B cell (primary cell): ENCODE data around the gene DCAF8L2. TPM values are rescaled to one million over a fixed set of nuclear protein-coding genes. Genes with fewer than 3 reads are reported as not detected.
"Not testable (repeated sequence)": the region's sequence is repeated elsewhere in the genome, so short reads cannot be mapped to it uniquely, and the experiment has no call there.

ENCODE experiments used
- ATAC-seq: fragments of 200-7000 bp; cut with Tn5 transposase; one replicate; pipeline ENCODE4 v1.10.0; 2021; ENCODE audit warnings: low read depth, mild to moderate bottlenecking, moderate number of reproducible peaks, moderate library complexity
- CTCF ChIA-PET: fragments of 350-600 bp; sonication (Branson Sonifier 250); formaldehyde crosslinking; loops from one replicate; lab custom pipeline; 2021; ENCODE audit warnings: antibody characterized with exemption, inconsistent platforms; lab: Charles Lee
- POLR2A ChIA-PET: fragments of 350-600 bp; sonication (Branson Sonifier 250); formaldehyde crosslinking; loops from one replicate; lab custom pipeline; 2021; ENCODE audit warnings: antibody characterized with exemption; lab: Charles Lee
- DNase-seq: peaks from one replicate; pipeline ENCODE4 v3.0.0; 2013
- H2AFZ ChIP-seq: 2 replicates; pipeline ENCODE4 v1.6.1; 2012; ENCODE audit warnings: mild to moderate bottlenecking, low read depth, low read length; ENCODE audit not compliant: insufficient read depth, poor library complexity, severe bottlenecking
- H3K27ac ChIP-seq, 2 donors: 1 replicate in 1 of 2; 2 replicates in 1 of 2; pipeline ENCODE4 v1.5.1; 2012 to 2013; ENCODE audit warnings: low read length in 2 of 2, mild to moderate bottlenecking in 2 of 2, moderate library complexity in 1 of 2
- H3K27me3 ChIP-seq, 4 experiments: fragments of 200-600 bp in 1 of 4; sonication (generic) in 1 of 4; replicated peaks in 1 of 4; 1 replicate in 2 of 4; 2 replicates in 2 of 4; pipeline versions ENCODE4 v1.6.1 to v1.7.0; 2013 to 2016; ENCODE audit warnings: low read length in 3 of 4, mild to moderate bottlenecking in 2 of 4, mixed read lengths in 1 of 4, moderate library complexity in 1 of 4; ENCODE audit not compliant: insufficient read depth in 4 of 4, control insufficient read depth in 3 of 4; ENCODE audit errors: control extremely low read depth in 1 of 4
- H3K36me3 ChIP-seq, 2 experiments: replicated peaks in 1 of 2; 1 replicate in 1 of 2; 2 replicates in 1 of 2; pipeline versions ENCODE4 v1.6.1 to v1.7.1; 2013; ENCODE audit warnings: low read length in 1 of 2; ENCODE audit not compliant: insufficient read depth in 2 of 2, control insufficient read depth in 1 of 2; ENCODE audit errors: control extremely low read depth in 1 of 2, extremely low read depth in 1 of 2
- H3K4me1 ChIP-seq, 2 donors: fragments of 200-600 bp in 1 of 2; sonication (generic) in 1 of 2; 1 replicate in 1 of 2; 2 replicates in 1 of 2; pipeline versions ENCODE4 v1.5.1 to v1.6.1; 2013 to 2017; ENCODE audit warnings: low read length in 2 of 2; ENCODE audit not compliant: control insufficient read depth in 2 of 2, insufficient read depth in 2 of 2
- H3K4me2 ChIP-seq: replicated peaks from 2 replicates; pipeline ENCODE3; 2012; ENCODE audit warnings: mild to moderate bottlenecking, low read depth, low read length; ENCODE audit not compliant: poor library complexity, severe bottlenecking
- H3K4me3 ChIP-seq, 5 experiments: fragments of 200-600 bp in 1 of 5; sonication (generic) in 1 of 5; 1 replicate in 3 of 5; 2 replicates in 2 of 5; pipeline versions ENCODE4 v1.5.1 to v1.7.0; 2011 to 2016; ENCODE audit warnings: low read length in 4 of 5, mild to moderate bottlenecking in 4 of 5, low read depth in 2 of 5, control low read depth in 1 of 5, moderate library complexity in 1 of 5; ENCODE audit not compliant: insufficient read depth in 1 of 5; ENCODE audit errors: control extremely low read depth in 1 of 5, extremely low read depth in 1 of 5
- H3K79me2 ChIP-seq: fragments of 200-600 bp; sonication (generic); one replicate; pipeline ENCODE4 v1.6.0; 2016; ENCODE audit warnings: low read length; ENCODE audit not compliant: control insufficient read depth, insufficient read depth
- H3K9ac ChIP-seq: fragments of 200-600 bp; sonication (generic); 2 replicates; pipeline ENCODE4 v1.6.1; 2017; ENCODE audit warnings: mild to moderate bottlenecking, low read length, moderate library complexity
- H3K9me3 ChIP-seq, 3 donors: one replicate each; pipeline versions ENCODE4 v1.6.1 to v1.7.1; 2013; ENCODE audit warnings: low read length in 2 of 3; ENCODE audit not compliant: control insufficient read depth in 2 of 3, insufficient read depth in 1 of 3; ENCODE audit errors: control extremely low read depth in 1 of 3
- H4K20me1 ChIP-seq: 2 replicates; pipeline ENCODE4 v1.6.0; 2012; ENCODE audit warnings: mild to moderate bottlenecking, low read length; ENCODE audit not compliant: insufficient read depth, control insufficient read depth, poor library complexity, severe bottlenecking
- H3K27ac Mint-ChIP-seq: one replicate; pipeline ENCODE4 v1.8.0; 2021; ENCODE audit warnings: mixed read lengths
- H3K27me3 Mint-ChIP-seq: one replicate; pipeline ENCODE4 v1.8.0; 2021; ENCODE audit warnings: mixed read lengths
- H3K4me1 Mint-ChIP-seq: one replicate; pipeline ENCODE4 v1.8.0; 2021; ENCODE audit warnings: mixed read lengths
- H3K4me3 Mint-ChIP-seq: one replicate; pipeline ENCODE4 v1.8.0; 2021; ENCODE audit warnings: mixed read lengths
- H3K9me3 Mint-ChIP-seq: one replicate; pipeline ENCODE4 v1.8.0; 2022; ENCODE audit warnings: mixed read lengths; ENCODE audit not compliant: insufficient read depth
- EZH2 ChIP-seq: IDR thresholded peaks from 2 replicates; pipeline ENCODE4 v1.6.1; 2012; ENCODE audit warnings: borderline replicate concordance, low read depth, mild to moderate bottlenecking, moderate library complexity, low read length; ENCODE audit not compliant: insufficient read depth, poor library complexity, severe bottlenecking
- WGBS: methylation state at CpG from one replicate; pipeline ENCODE4 v1.1.5; 2013; ENCODE audit warnings: missing lambda C conversion rate; ENCODE audit not compliant: insufficient coverage; 5-methylcytosine and 5-hydroxymethylcytosine counted together
- intact Hi-C: fragments of 100-400 bp; cut with micrococcal nuclease; formaldehyde crosslinking; loops from one replicate; pipeline ENCODE4 v1.10.0; 2022
- polyA plus RNA-seq: library from polyadenylated mRNA; depleted of rRNA; stranded (reverse); fragments of >200 nt; gene quantifications from 2 replicates; pipeline ENCODE4 v1.2.3, GENCODE V29; 2012
- total RNA-seq, 2 donors: library from RNA; stranded (reverse); fragments of 120-200 nt in 1 of 2; gene quantifications; 1 replicate in 1 of 2; 2 replicates in 1 of 2; pipeline versions ENCODE4 v1.2.3 to v1.2.4, GENCODE V29; 2013 to 2022
- TF ChIP-seq, protein P1 (sequence below): fragments of 200-600 bp; IDR thresholded peaks from one replicate; pipeline ENCODE4 v1.8.0; 2022; ENCODE audit warnings: antibody characterized with exemption, mild to moderate bottlenecking

Gene DCAF8L2
- total and polyA plus RNA-seq, 2 donors (not counting 1 experiment from before 2014, with no cell fraction given) = not detected

DNA sequence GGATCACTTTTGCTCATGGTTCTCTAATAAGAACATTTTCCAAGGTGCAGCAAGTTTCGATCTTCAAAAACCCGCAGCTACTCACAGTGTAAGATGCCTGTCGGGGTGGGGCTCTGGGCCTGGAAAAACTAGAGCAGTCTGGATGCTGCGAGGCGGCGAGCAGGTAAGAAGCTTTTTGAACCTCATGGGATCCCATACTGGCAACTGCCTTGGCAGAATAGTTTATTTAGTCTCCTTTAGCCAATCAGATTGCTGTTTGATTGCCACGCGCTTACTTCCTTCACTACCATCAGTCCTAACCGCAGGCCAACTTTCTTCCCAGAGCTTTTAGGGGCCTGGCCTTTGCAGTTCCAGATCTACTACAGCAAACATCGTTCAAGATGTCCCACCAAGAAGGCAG lies 156.4 kb downstream of the DCAF8L2 start:
- H3K4me1 ChIP-seq = no peaks in the 10 kb centered on the region
- no peak overlapping the region for H3K4me3 Mint-ChIP-seq
- H3K9me3 Mint-ChIP-seq = no peaks in the 10 kb centered on the region
- no peak overlapping the region for H3K4me3 ChIP-seq
- CTCF ChIA-PET = no interaction called here
- H3K9me3 ChIP-seq = peaks cover 0 to 4% (median 0%) of the 10 kb centered on the region in 3 donors
- DNase-seq (no peak), ATAC-seq (no peak)
- H3K36me3 ChIP-seq = no peaks in the 10 kb centered on the region
- H3K9ac ChIP-seq = no peak overlapping the region
- no peak overlapping the region for H3K27ac ChIP-seq
- no peaks in the 10 kb centered on the region for H3K79me2 ChIP-seq
- no peaks in the 10 kb centered on the region for H4K20me1 ChIP-seq
- H3K4me1 Mint-ChIP-seq = no peaks in the 10 kb centered on the region
- intact Hi-C loops = no loop called here
- POLR2A ChIA-PET = no interaction called here
- H3K27ac Mint-ChIP-seq = no peak overlapping the region
- H3K4me2 ChIP-seq = no peak overlapping the region
- 89% methylated on average over 5 of the region's 10 CpGs for WGBS
- no peak for TF ChIP-seq EZH2
- TF ChIP-seq, protein P1, sequence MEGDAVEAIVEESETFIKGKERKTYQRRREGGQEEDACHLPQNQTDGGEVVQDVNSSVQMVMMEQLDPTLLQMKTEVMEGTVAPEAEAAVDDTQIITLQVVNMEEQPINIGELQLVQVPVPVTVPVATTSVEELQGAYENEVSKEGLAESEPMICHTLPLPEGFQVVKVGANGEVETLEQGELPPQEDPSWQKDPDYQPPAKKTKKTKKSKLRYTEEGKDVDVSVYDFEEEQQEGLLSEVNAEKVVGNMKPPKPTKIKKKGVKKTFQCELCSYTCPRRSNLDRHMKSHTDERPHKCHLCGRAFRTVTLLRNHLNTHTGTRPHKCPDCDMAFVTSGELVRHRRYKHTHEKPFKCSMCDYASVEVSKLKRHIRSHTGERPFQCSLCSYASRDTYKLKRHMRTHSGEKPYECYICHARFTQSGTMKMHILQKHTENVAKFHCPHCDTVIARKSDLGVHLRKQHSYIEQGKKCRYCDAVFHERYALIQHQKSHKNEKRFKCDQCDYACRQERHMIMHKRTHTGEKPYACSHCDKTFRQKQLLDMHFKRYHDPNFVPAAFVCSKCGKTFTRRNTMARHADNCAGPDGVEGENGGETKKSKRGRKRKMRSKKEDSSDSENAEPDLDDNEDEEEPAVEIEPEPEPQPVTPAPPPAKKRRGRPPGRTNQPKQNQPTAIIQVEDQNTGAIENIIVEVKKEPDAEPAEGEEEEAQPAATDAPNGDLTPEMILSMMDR = no peak
- no peaks in the 10 kb centered on the region for H3K27me3 Mint-ChIP-seq
- H2AFZ ChIP-seq = no peak overlapping the region
- no peaks in the 10 kb centered on the region for H3K27me3 ChIP-seq

DNA sequence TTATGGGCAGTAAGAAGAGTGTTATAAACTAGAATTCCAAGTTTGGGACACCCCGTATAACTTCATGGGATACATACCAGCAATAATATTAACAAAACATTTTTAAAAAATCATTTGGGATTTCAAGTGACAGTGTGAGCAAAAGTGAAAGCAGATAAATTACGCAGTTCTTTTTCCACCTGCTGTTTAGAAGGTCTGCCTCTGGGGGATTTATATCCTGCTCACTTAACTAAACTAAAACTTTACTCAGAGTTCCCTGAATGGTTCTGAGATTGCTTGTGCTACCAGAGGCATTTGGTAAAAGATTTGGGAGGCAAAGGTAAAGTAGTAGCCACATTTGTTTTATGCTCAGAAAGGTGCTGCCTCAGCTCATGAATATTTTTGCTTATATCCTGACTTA lies 160.2 kb downstream of the DCAF8L2 start:
- H3K27me3 Mint-ChIP-seq, H3K4me1 ChIP-seq, ATAC-seq, POLR2A ChIA-PET, DNase-seq, H3K9ac ChIP-seq, H3K27ac ChIP-seq, H3K27me3 ChIP-seq, intact Hi-C loops, CTCF ChIA-PET, H3K4me1 Mint-ChIP-seq, H3K9me3 Mint-ChIP-seq, H3K4me2 ChIP-seq, H4K20me1 ChIP-seq, H3K9me3 ChIP-seq, H3K4me3 Mint-ChIP-seq, H3K79me2 ChIP-seq, H2AFZ ChIP-seq, H3K36me3 ChIP-seq, H3K27ac Mint-ChIP-seq, H3K4me3 ChIP-seq: not testable (repeated sequence)
- no CpG with 5 or more reads among the region's 2 CpGs for WGBS
